Stomach (tissue), 4 donors: ENCODE results near the gene BCL2L12.
"Not testable (repeated sequence)": the region's sequence is repeated elsewhere in the genome, so short reads cannot be mapped to it uniquely, and the experiment has no call there.

Experiments
- CTCF ChIP-seq, 7 experiments: fragments of 450-650 bp in 4 of 7; fragments of 200-600 bp in 3 of 7; sonication (generic) in 3 of 7; IDR thresholded peaks; one replicate each; pipeline ENCODE4 v1.5.1; 2016 to 2019; ENCODE audit warnings: antibody characterized with exemption in 7 of 7, control low read depth in 2 of 7, mild to moderate bottlenecking in 1 of 7
- POLR2A ChIP-seq, 4 donors: fragments of 450-650 bp; IDR thresholded peaks; one replicate each; pipeline ENCODE4 v1.6.1; 2016; ENCODE audit warnings: antibody characterized with exemption in 4 of 4, control low read depth in 2 of 4, mild to moderate bottlenecking in 1 of 4, moderate library complexity in 1 of 4

GRCh38 chr19:49719420-49719819 is 53.7 kb downstream of the BCL2L12 start:
- not testable (repeated sequence) for TF ChIP-seq POLR2A, CTCF (IDR thresholded peaks at IDR 0.05)
